MM.1S (cell line): ENCODE measurements around the gene HSPG2.
"Not testable (repeated sequence)": the region's sequence is repeated elsewhere in the genome, so short reads cannot be mapped to it uniquely, and the experiment has no call there.

Experiments used
- CTCF ChIP-seq: fragments of 300-600 bp; sonication (generic); IDR thresholded peaks from 2 replicates; pipeline ENCODE4 v1.5.1; 2016; ENCODE audit warnings: antibody characterized with exemption, low read length, mixed read lengths
- EZH2 ChIP-seq: fragments of 300-600 bp; sonication (generic); optimal IDR thresholded peaks from 2 replicates; pipeline ENCODE3; 2017; ENCODE audit warnings: low read depth, mild to moderate bottlenecking, antibody characterized with exemption, low read length, mixed read lengths

- TF ChIP-seq CTCF, EZH2: not testable (repeated sequence)
These were observed 29.2 kb downstream of the HSPG2 start for GRCh38 chr1:21907737-21908534.
